Psoas muscle (tissue), 8 donors: ENCODE measurements around the gene RETSAT. TPM values are rescaled to one million over a fixed set of nuclear protein-coding genes. Genes with fewer than 3 reads are reported as not detected.

Experiments used
- ATAC-seq, 4 donors: fragments of 200-7000 bp; cut with Tn5 transposase; one replicate each; pipeline ENCODE4 v1.9.1; 2020; ENCODE audit warnings: moderate library complexity in 3 of 4, mild to moderate bottlenecking in 2 of 4
- DNase-seq, 2 donors: peaks; one replicate each; pipeline ENCODE4 v3.0.0-alpha.2; 2020
- H3K27ac ChIP-seq: fragments of 200-600 bp; one replicate; pipeline ENCODE4 v1.8.0; 2022
- H3K27me3 ChIP-seq, 3 donors: fragments of 200-600 bp in 1 of 3; one replicate each; pipeline versions ENCODE4 v1.6.1 to v1.8.0; 2013 to 2022; ENCODE audit warnings: low read length in 2 of 3, mild to moderate bottlenecking in 2 of 3, moderate library complexity in 1 of 3; ENCODE audit not compliant: insufficient read depth in 3 of 3
- H3K36me3 ChIP-seq, 2 donors: fragments of 200-600 bp in 1 of 2; one replicate each; pipeline versions ENCODE4 v1.6.1 to v1.8.0; 2013 to 2022; ENCODE audit warnings: low read depth in 1 of 2, mild to moderate bottlenecking in 1 of 2, moderate library complexity in 1 of 2; ENCODE audit not compliant: insufficient read depth in 1 of 2
- H3K4me1 ChIP-seq: fragments of 200-600 bp; one replicate; pipeline ENCODE4 v1.8.0; 2022
- H3K4me3 ChIP-seq: fragments of 200-600 bp; one replicate; pipeline ENCODE4 v1.8.0; 2022; ENCODE audit warnings: mild to moderate bottlenecking
- H3K9me3 ChIP-seq: fragments of 200-600 bp; one replicate; pipeline ENCODE4 v1.8.0; 2022
- WGBS, 3 donors: extraction: QIAGEN DNeasy Blood & Tissue Kit; methylation state at CpG; one replicate each; pipeline versions ENCODE4 v1.1.6 to v1.1.7; 2013; 5-methylcytosine and 5-hydroxymethylcytosine counted together
- intact Hi-C, 2 donors: fragments of 100-400 bp; cut with DNase I; formaldehyde crosslinking; loops; one replicate each; pipeline versions ENCODE4 v1.11.0 to v1.14.2; 2022
- polyA plus RNA-seq, 3 donors: library from polyadenylated mRNA; stranded (reverse); fragments of 200-250 nt; gene quantifications; one replicate each; pipeline ENCODE4 v1.2.3, GENCODE V29; 2013
- total RNA-seq, 4 donors: library from RNA; stranded (reverse); fragmentation: NEBNext Ultra II Directional in 2 of 4; extraction: Animal tissue kit (Norgen Biotek cat#: 25700) in 2 of 4; gene quantifications; one replicate each; pipeline versions ENCODE4 v1.2.1 to v1.2.4, GENCODE V29; 2021 to 2023
- TF ChIP-seq, protein P1 (sequence below): fragments of 200-600 bp; IDR thresholded peaks from one replicate; pipeline ENCODE4 v1.8.0; 2022; ENCODE audit warnings: antibody characterized with exemption
- donor health status: healthy with polysubstance abuse.
- donor health status: DM: no; HTN: no; CAD: no; lungs with moderate emphysema.
- donor health status: Bipolar disorder and iron deficiency.
- donor health status: healthy.
- donor health status: DM: yes; HTN: yes; CAD: no.
- donor health status: DM: no; HTN: no; CAD: no.
- donor health status: DM: no; HTN: no; CAD: no.
- donor health status: DM: yes; HTN: yes; CAD: no.

The RETSAT gene
- total and polyA plus RNA-seq, 7 donors: 28.3 to 115 (median 45.6) TPM

DNA sequence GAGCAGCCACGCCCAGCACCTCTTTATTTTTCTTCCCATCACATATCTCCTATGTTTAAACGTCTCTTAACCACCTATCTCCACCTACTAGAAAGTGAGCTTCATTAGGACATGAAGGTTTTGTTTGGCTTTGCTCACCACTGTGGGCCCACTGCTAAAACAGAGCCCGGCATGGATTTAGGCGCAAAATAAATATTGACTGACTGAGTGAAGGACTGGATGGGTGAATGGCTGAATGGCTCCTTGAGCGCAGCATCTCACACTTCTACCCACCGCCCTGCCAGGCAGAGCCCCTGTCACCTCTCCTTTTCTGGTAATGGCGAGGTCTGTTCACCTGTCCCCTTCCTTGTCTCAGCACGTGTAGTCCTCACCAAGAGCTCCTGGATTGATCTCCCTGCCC, 45.7 kb upstream of the RETSAT start:
- H3K9me3 ChIP-seq: no peaks in the 10 kb centered on the region
- 93 to 97% (median 96%) methylated on average over 8 of the region's 8 CpGs for whole genome bisulfite sequencing, 3 donors
- TF ChIP-seq, protein P1, sequence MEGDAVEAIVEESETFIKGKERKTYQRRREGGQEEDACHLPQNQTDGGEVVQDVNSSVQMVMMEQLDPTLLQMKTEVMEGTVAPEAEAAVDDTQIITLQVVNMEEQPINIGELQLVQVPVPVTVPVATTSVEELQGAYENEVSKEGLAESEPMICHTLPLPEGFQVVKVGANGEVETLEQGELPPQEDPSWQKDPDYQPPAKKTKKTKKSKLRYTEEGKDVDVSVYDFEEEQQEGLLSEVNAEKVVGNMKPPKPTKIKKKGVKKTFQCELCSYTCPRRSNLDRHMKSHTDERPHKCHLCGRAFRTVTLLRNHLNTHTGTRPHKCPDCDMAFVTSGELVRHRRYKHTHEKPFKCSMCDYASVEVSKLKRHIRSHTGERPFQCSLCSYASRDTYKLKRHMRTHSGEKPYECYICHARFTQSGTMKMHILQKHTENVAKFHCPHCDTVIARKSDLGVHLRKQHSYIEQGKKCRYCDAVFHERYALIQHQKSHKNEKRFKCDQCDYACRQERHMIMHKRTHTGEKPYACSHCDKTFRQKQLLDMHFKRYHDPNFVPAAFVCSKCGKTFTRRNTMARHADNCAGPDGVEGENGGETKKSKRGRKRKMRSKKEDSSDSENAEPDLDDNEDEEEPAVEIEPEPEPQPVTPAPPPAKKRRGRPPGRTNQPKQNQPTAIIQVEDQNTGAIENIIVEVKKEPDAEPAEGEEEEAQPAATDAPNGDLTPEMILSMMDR: no peak
- no peak overlapping the region for H3K27ac ChIP-seq
- intact Hi-C loops: no loop called here
- no peaks in the 10 kb centered on the region for H3K27me3 ChIP-seq
- no peak for ATAC-seq
- no peaks in the 10 kb centered on the region for H3K4me1 ChIP-seq
- no peaks in the 10 kb centered on the region for H3K36me3 ChIP-seq
- no peak for DNase-seq
- no peak overlapping the region for H3K4me3 ChIP-seq

DNA sequence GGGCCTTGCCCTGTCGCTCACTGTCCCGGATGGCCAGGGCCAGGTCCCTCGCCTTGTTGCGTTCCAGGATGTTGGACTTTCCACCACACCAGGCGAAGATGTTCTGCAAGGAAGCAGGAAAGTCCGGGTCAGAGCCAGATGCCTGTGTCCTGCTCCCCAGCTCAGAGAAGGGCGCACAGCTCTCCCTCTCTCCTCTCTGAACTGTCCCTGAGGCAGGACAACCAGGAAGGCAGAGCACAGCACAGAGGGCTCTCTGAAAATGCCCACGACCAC, 44.8 kb upstream of the RETSAT start:
- ATAC-seq: no peak
- no peaks in the 10 kb centered on the region for H3K36me3 ChIP-seq
- intact Hi-C loops: no loop called here
- TF ChIP-seq, protein P1: no peak
- H3K9me3 ChIP-seq: no peaks in the 10 kb centered on the region
- 95 to 98% (median 96%) methylated on average over 8 of the region's 8 CpGs for WGBS, 3 donors
- no peaks in the 10 kb centered on the region for H3K27me3 ChIP-seq
- no peak overlapping the region for H3K27ac ChIP-seq
- no peak overlapping the region for H3K4me3 ChIP-seq
- DNase-seq: no peak
- peaks cover 5% of the 10 kb centered on the region for H3K4me1 ChIP-seq

DNA sequence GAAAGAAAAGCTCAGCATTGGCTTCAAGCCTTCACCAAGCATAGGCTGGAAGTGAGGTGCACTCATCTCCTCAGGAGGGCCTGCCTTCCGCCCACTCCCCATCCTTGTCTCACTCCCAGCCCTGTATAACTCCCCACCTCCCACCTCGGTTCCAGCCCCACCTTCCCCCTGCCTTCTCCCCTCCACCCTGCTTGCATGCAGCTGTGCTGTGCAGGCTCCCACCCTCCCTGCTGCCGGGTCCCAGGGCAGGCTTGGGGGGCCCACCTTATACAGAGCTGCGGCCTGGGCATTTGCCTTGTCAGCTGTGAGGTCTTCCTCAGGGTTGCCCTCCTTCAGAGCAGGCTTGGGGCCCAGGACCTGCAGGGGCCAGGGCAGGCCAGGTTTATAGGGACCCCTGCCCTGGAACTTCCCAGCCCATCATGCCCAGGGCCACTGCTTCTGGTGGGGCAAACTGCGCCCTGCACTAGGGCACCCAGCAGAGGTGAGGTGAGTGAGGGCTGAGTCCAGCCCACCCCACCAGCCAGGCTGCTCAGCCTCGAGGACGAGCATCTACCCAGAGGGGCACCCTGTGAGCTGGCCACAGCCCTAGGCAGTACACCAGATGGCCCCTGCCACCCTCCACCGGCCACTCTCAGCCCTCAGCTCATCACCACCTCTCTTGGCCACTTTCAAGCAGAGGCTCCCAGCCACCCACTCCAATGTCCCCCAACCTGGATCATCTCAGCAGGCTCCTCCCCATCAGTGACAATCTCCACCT, 44.3 kb upstream of the RETSAT start:
- Histone ChIP-seq H3K27me3 (no peaks in the 10 kb centered on the region), H3K27ac (no peak overlapping the region), H3K4me1 (peaks cover 10% of the 10 kb centered on the region), H3K36me3 (no peaks in the 10 kb centered on the region), H3K9me3 (no peaks in the 10 kb centered on the region), H3K4me3 (no peak overlapping the region)
- 91 to 96% (median 95%) methylated on average over 7 to 8 of the region's 8 CpGs for WGBS, 3 donors
- TF ChIP-seq, protein P1: no peak
- no peak for ATAC-seq
- no peak for DNase-seq
- intact Hi-C loops: no loop called here

DNA sequence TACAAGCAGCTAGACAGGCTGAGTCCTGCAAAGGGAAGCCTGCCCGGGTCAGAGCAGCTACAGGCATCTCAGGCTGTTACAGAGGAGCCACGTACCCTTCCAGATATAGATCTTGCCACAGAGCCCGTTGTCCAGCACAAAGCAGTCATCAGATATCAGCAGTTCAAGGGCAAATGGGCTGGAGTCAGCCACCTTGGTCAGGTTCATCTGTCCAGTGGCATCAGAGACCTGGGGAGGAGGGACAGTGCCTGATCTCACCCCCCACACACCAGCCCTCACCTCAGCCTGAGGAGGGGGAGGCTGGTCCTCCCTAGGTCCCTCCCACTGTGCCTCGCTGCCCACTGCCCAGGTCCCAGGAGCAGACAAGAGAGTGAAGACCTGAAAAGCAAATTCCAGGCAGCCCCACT, 43.6 kb upstream of the RETSAT start:
- DNase-seq (no peak), ATAC-seq (peak in 1 of 4 donors; percentile 32)
- no peaks in the 10 kb centered on the region for H3K27me3 ChIP-seq
- H3K36me3 ChIP-seq: no peaks in the 10 kb centered on the region
- WGBS, 3 donors: 69 to 79% (median 69%) methylated on average over 4 of the region's 4 CpGs
- TF ChIP-seq, protein P1: no peak
- no peak overlapping the region for H3K4me3 ChIP-seq
- H3K27ac ChIP-seq: no peak overlapping the region
- H3K4me1 ChIP-seq: peaks cover 11% of the 10 kb centered on the region
- intact Hi-C loops: no loop called here
- H3K9me3 ChIP-seq: no peaks in the 10 kb centered on the region
